OCI-LY1 (cell line): Measurements from ENCODE around the gene CHRNA3.

Experiments
- CTCF ChIP-seq: fragments of 200-600 bp; sonication (generic), shearing (Covaris generic); IDR thresholded peaks from 2 replicates; pipeline ENCODE4 v1.5.1; 2017; ENCODE audit warnings: mild to moderate bottlenecking, antibody characterized with exemption, low read length, moderate library complexity, mixed read lengths
- EZH2 ChIP-seq: fragments of 200-600 bp; sonication (generic), shearing (Covaris generic); IDR thresholded peaks from 2 replicates; pipeline ENCODE4 v1.8.0; 2017; ENCODE audit warnings: borderline replicate concordance, mixed run types, mild to moderate bottlenecking, antibody characterized with exemption, low read length, moderate library complexity, mixed read lengths

GRCh38 chr15:78629716-78630065, 8.9 kb upstream of the CHRNA3 start:
- no peak for TF ChIP-seq EZH2
- TF ChIP-seq CTCF, result no peak
